Duodenal mucosa (tissue), 2 donors: ENCODE measurements around the gene OSM.

ENCODE experiments used
- H3K27ac ChIP-seq: one replicate; pipeline ENCODE4 v1.7.0; 2013; ENCODE audit warnings: low read depth, low read length
- H3K27me3 ChIP-seq, 2 donors: one replicate each; pipeline ENCODE4 v1.7.0; 2013; ENCODE audit warnings: low read length in 2 of 2, control low read depth in 1 of 2; ENCODE audit not compliant: insufficient read depth in 2 of 2, control insufficient read depth in 1 of 2
- H3K36me3 ChIP-seq, 2 donors: one replicate each; pipeline ENCODE4 v1.7.0; 2013; ENCODE audit warnings: low read length in 2 of 2, control low read depth in 1 of 2; ENCODE audit not compliant: insufficient read depth in 2 of 2, control insufficient read depth in 1 of 2
- H3K4me1 ChIP-seq, 2 donors: one replicate each; pipeline ENCODE4 v1.7.0; 2013; ENCODE audit warnings: low read length in 2 of 2, control low read depth in 1 of 2; ENCODE audit not compliant: insufficient read depth in 2 of 2, control insufficient read depth in 1 of 2
- H3K4me3 ChIP-seq, 2 donors: one replicate each; pipeline ENCODE4 v1.7.0; 2013; ENCODE audit warnings: low read length in 2 of 2, low read depth in 1 of 2
- H3K9ac ChIP-seq, 2 donors: one replicate each; pipeline ENCODE4 v1.7.0; 2013; ENCODE audit warnings: low read length in 2 of 2, low read depth in 1 of 2
- H3K9me3 ChIP-seq, 2 donors: one replicate each; pipeline ENCODE4 v1.7.0; 2013; ENCODE audit warnings: low read length in 2 of 2, control low read depth in 1 of 2; ENCODE audit not compliant: control insufficient read depth in 1 of 2

OSM gene

DNA sequence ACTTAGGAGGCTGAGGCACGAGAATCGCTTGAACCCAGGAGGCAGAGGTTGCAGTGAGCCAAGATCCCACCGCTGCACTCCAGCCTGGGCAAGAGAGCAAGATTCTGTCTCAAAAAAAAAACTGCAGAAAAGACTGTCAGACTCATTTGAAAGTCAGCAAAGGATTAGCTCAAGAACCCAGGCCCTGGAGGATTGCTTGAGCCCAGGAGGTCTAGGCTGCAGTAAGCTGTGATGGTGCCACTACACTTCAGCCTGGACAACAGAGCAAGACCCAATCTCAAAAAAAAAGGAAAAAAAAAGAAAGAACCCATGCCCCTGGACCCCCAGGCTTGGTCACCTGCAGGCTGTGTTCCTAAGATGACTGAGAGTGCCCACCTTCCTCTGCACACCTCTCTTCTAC is 36.3 kb downstream of the OSM start:
- Histone ChIP-seq H3K36me3 (no peaks in the 10 kb centered on the region), H3K4me3 (no peak overlapping the region), H3K9ac (no peak overlapping the region), H3K27ac (no peak overlapping the region), H3K4me1 (peaks cover 9% of the 10 kb centered on the region in 2 donors), H3K27me3 (peaks cover 0 to 4% of the 10 kb centered on the region in 2 donors), H3K9me3 (no peaks in the 10 kb centered on the region)

DNA sequence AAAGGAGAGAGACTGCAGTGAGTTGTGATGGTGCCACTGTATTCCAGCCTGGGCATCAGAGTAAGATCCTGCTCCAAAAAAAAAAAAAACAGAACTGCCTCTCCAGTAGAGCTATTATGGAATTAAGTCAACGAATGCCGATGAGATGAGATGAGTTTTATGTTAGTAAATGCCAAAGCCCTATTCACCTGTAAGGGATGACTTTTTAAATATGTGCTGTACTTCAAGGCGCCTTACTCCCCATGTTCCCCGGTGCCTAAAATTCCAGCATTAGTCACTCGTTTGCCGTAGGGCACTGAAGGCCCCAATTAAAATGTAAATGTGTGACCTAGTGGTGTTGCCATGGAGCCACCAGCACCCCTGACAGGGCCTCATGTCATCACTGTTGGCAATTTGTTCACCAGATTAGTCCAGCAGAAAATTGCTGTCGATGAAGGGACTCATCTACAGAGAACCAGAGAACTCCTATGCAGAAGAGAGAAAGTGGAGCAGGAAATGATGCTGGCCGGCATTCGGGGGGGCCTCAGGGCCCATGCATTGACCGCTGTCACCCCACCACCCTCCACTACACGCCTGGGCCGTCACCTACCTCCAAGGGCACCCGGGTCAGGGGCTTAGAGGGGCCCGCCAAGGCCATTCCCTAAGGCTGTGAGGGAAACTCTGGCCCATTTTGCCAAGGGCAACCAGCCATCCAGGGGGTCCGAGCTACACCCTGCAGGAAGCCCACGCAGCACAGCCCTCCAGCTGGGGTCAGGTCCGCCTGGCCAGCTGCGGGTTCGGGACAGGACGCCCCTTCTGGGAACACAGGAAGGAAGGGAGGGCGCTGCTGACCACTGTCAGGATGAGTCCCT is 37.9 kb downstream of the OSM start:
- peaks cover 0 to 4% of the 10 kb centered on the region in 2 donors for H3K27me3 ChIP-seq
- H3K4me1 ChIP-seq: no peaks in the 10 kb centered on the region
- H3K9ac ChIP-seq: no peak overlapping the region
- no peak overlapping the region for H3K27ac ChIP-seq
- no peaks in the 10 kb centered on the region for H3K9me3 ChIP-seq
- no peak overlapping the region for H3K4me3 ChIP-seq
- no peaks in the 10 kb centered on the region for H3K36me3 ChIP-seq

DNA sequence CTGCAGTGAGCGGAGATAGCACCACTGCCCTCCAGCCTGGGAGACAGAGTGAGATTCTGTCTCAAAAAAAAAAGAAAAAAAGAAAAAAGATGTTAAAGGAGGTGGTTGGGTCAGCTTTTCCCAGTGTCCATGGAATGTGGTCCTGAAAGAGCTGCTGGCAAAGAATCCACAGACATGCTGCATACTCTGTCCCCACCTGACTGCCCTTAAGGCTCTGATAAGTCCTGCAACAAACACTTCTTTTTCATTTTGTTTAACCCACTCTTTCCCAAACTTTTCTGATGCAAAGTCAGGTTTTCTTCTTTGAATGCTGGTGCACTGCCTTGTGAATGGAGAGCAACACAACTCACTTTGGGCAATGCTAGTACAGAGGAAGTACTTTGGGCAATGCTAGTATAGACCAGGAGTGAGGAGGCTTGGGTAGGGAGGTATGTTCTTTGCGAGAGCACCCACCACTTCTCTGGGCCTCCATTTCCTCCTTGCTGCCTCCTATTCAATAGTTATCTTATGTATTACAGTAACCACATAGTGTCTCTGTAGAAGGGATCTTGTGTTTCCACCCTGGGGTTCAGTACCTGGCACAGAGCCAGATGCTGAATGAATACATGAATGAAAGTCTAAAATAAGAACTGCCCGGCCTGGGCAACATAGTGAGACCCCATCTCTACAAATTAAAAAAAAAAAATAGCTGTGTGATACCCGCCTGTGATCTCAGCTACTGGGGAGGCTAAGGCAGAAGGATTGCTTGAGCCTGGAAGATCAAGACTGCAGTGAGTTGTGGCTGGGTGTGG is 39.0 kb downstream of the OSM start:
- peaks cover 0 to 4% of the 10 kb centered on the region in 2 donors for H3K27me3 ChIP-seq
- no peak overlapping the region for H3K4me3 ChIP-seq
- peaks cover 0 to 3% of the 10 kb centered on the region in 2 donors for H3K4me1 ChIP-seq
- H3K9me3 ChIP-seq: no peaks in the 10 kb centered on the region
- H3K36me3 ChIP-seq: no peaks in the 10 kb centered on the region
- no peak overlapping the region for H3K27ac ChIP-seq
- no peak overlapping the region for H3K9ac ChIP-seq

DNA sequence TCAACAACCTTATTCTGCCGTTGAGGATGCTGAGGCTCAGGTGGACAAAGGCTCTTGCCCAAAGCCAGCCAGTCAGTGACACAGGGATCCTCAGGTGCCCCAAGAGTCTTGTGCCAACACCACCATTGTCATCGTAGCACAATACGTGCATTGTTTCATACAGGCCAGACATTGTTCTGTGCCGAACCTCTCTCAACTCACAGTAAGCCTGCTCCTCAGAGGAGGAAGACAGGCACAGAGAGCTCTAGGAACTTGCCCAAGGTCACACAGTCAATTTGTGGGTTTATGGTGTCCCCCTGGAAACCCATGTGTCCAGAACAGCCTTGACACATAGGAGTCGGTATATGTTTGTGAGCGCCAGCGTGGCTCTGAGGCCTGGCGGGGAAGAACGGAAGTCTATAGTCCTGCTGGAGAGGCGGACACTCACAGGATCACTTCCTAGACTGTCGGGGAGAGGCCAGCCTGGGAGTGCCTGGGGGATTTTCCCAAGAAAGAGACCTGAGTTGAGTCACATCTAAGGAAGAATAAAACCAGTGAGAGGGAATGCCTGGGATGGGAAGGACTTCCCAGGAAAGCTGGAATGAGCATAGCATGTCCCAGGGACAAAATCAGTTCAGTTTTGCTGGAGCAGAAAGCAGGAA is 40.3 kb downstream of the OSM start:
- H3K36me3 ChIP-seq: no peaks in the 10 kb centered on the region
- peaks cover 3 to 6% of the 10 kb centered on the region in 2 donors for H3K4me1 ChIP-seq
- no peak overlapping the region for H3K27ac ChIP-seq
- H3K27me3 ChIP-seq: peaks cover 0 to 4% of the 10 kb centered on the region in 2 donors
- H3K4me3 ChIP-seq: no peak overlapping the region
- no peak overlapping the region for H3K9ac ChIP-seq
- no peaks in the 10 kb centered on the region for H3K9me3 ChIP-seq

DNA sequence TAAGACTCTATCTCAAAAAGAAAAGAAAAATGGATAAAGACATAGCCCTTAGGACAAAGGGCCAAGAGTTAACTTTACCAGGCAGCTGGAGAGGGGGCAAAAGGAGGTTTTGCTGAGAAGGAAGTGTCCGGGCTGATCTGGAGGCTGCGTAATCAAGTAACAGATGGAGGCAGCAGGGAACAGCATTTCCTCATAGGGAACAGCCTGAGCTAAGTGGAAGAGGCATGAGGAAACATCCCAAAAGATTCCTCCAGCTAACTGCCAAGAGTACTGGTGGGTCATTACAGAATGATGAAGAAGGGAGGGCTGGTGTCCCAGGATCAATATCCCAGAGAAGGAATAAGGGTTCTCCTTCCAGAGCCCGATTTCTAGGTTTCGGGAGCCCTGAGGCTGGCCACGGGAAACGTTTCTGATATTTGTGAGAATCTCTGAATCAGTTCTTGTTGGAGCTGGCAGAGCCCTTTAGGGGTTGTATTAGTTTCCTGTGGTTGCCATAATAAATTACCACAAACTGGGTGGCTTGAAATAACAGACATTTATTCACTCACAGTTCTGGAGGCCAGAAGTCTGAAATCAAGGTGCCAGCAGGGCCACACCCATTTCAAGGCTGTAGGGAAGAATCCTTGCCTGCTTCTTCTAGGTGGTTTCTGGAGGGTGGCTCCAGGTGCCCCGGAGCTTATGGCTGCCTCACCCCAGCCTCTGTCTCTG is 41.3 kb downstream of the OSM start:
- H3K4me3 ChIP-seq: no peak overlapping the region
- no peak overlapping the region for H3K27ac ChIP-seq
- no peak overlapping the region for H3K9ac ChIP-seq
- no peaks in the 10 kb centered on the region for H3K36me3 ChIP-seq
- no peaks in the 10 kb centered on the region for H3K27me3 ChIP-seq
- H3K4me1 ChIP-seq: peaks cover 12 to 16% of the 10 kb centered on the region in 2 donors
- H3K9me3 ChIP-seq: no peaks in the 10 kb centered on the region

DNA sequence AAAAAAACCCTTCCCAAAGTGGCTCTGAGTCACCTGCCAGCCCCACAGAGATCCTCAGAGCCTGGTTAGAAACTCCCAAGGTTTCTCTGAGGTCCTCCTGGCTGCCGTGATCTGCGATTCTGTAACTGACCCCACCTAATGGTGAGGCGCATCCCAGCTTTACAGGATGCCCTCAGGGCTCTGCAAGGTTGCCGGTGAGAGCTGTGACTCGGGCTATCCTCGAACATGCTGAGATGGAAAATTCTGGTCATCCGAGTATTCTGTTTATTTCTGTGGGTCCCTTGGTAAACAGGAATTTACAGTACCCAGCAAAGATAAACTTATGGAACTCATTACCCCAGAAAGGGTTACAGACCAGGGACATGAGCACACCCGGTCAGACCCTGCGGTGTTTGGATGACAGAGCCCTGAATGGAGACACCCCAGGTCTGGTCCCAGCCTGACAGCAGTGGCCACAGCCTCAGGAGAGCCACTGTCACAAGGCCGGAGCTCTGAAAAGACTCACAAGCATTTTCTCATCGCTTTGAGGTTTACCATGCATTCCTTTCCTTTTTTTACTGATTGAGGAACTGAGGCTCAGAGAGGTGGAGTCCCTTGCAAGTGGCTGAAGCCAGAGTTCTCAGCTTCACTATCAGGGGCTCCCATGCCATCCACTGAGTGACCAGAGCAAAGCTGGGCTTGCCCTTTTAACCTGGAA is 42.3 kb downstream of the OSM start:
- no peak overlapping the region for H3K9ac ChIP-seq
- H3K4me1 ChIP-seq: peaks cover 14 to 19% of the 10 kb centered on the region in 2 donors
- no peak overlapping the region for H3K4me3 ChIP-seq
- H3K36me3 ChIP-seq: no peaks in the 10 kb centered on the region
- no peaks in the 10 kb centered on the region for H3K9me3 ChIP-seq
- H3K27ac ChIP-seq: no peak overlapping the region
- H3K27me3 ChIP-seq: no peaks in the 10 kb centered on the region

DNA sequence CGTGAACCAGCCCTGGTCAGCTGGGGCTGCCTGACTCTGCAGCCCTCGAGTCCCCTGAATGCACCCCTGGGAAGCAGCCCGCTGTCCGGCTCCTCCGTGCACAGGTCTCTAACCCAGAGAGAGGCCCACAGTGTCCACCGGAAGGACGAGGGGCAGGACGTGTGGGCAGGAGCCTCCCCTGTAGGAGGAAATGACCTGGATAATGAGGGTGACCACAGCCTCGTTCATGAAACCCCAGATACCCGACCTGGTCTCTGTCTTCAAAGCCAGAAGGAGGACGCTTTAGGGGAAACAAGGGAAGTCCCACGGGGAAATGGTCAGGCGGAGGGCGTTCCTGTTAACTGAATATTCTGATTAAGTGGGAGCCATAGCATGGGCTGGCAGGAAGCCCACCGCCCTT is 43.3 kb downstream of the OSM start:
- Histone ChIP-seq H3K36me3 (no peaks in the 10 kb centered on the region), H3K4me3 (no peak overlapping the region), H3K27me3 (no peaks in the 10 kb centered on the region), H3K9ac (no peak overlapping the region), H3K4me1 (peaks cover 15 to 19% of the 10 kb centered on the region in 2 donors), H3K9me3 (no peaks in the 10 kb centered on the region), H3K27ac (no peak overlapping the region)

DNA sequence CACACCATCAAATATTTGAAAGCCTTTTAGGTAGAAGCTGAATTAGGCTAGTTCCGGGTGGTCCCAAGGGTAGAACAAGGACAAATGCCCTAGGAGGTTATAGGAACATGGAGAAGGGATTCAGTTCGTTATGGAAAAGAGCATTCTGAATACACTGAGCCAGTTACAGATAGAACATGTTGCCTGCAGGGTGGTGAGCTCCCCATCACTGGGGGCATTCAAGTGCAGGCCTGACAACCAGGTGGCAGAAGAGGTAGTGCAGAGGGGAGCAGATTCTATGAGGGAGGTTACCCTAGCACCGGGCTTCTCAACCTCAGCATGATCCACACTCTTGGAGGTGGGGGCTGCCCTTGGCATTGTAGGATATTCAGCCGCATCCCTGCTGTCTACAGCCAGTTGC is 44.3 kb downstream of the OSM start:
- Histone ChIP-seq H3K27ac (no peak overlapping the region), H3K9ac (no peak overlapping the region), H3K4me3 (no peak overlapping the region), H3K4me1 (peaks cover 18 to 19% of the 10 kb centered on the region in 2 donors), H3K27me3 (no peaks in the 10 kb centered on the region), H3K9me3 (no peaks in the 10 kb centered on the region), H3K36me3 (no peaks in the 10 kb centered on the region)

DNA sequence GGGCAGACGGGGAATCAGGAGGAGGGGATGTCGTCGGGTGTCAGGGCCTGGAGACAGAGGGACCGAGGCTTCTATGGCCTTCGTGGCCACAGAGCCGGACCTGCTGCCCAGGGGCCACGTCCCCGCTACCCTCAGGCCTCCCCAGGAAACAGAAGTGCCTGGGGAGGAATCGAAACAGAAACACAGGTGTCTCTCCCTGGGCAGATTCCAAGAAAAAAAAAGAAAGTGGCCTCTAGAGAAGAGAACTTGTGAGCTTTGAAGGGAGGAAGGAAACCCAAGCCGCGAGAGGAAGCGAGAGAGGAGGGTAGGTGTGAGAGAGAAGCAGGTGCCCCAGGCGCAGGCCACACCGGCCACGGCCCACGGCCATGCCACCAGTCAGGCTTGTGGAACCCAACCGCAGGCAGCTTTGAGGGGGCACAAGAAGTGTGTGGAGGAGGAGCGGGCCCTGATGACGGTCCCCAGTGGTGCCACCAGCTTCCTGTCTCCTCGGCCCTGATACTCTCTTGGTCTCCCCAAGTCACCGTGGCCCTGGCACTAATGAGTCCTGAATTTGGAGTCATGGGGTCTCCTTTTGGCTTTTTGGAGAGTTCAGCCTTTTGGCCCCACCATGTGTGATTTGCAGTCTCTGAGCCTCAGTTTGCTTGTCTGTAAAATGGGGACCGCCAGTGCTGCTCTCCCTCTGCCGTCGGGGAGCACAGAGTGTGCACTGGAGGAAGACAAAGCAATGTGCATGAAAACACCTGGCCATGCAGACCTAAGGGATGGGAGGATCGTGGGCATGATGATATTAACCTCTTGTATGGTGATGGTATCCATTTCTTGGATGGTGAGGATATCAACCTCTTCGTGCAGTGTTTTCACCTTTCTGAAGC is 45.3 kb downstream of the OSM start:
- Histone ChIP-seq H3K27ac (no peak overlapping the region), H3K27me3 (no peaks in the 10 kb centered on the region), H3K4me3 (peak overlapping the region; percentile 1 to 44), H3K36me3 (no peaks in the 10 kb centered on the region), H3K4me1 (peaks cover 18 to 19% of the 10 kb centered on the region in 2 donors), H3K9ac (no peak overlapping the region), H3K9me3 (no peaks in the 10 kb centered on the region)
